GM12873 (cell line): ENCODE results near the gene ZDHHC3.

ENCODE experiments used
- TF ChIP-seq, protein P1 (sequence below): IDR thresholded peaks from 2 replicates; pipeline ENCODE4 v1.5.1; 2012; ENCODE audit warnings: low read depth, mild to moderate bottlenecking, moderate library complexity, low read length, control low read depth; ENCODE audit not compliant: insufficient read depth; ENCODE audit errors: missing control alignments

ZDHHC3 gene

DNA sequence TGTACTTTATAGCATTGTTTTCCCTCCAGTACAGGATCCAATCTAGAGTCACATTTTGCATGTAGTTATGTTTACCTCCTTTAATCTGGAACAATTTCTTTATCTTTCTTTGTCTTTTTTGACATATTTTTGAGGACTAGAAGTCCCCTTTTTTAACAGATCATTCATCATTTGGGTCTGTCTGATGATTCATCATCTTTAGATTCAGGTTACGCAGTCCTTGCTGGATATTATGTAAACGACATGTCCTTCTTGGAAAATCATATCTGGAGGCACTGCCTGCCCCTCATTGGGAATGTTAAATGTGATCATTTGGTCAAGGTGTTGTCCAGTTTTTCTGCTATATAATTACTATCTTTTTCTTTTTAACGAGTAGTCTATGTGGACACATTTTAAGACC, 83.3 kb downstream of the ZDHHC3 start:
- TF ChIP-seq, protein P1, sequence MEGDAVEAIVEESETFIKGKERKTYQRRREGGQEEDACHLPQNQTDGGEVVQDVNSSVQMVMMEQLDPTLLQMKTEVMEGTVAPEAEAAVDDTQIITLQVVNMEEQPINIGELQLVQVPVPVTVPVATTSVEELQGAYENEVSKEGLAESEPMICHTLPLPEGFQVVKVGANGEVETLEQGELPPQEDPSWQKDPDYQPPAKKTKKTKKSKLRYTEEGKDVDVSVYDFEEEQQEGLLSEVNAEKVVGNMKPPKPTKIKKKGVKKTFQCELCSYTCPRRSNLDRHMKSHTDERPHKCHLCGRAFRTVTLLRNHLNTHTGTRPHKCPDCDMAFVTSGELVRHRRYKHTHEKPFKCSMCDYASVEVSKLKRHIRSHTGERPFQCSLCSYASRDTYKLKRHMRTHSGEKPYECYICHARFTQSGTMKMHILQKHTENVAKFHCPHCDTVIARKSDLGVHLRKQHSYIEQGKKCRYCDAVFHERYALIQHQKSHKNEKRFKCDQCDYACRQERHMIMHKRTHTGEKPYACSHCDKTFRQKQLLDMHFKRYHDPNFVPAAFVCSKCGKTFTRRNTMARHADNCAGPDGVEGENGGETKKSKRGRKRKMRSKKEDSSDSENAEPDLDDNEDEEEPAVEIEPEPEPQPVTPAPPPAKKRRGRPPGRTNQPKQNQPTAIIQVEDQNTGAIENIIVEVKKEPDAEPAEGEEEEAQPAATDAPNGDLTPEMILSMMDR: no peak

DNA sequence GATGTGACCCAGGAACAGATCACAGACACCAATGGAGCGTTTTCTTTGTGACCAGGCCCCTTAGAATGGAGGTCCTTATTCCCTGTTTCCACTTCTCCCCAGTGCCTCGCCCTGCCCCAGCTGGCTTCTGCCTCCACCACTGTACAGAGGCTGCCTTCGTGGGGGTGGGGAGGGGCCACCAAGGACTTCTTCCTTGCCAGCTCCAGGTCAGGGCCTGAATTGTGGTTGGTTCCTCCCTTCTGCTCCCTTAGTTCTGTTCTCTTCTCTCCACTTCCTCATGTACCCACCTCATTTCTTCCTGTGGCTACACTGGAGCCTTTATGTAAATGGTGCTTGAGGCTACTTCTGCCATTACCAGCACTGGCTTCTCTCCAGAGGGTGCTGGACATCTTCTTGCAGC, 85.1 kb downstream of the ZDHHC3 start:
- TF ChIP-seq, protein P1: no peak

DNA sequence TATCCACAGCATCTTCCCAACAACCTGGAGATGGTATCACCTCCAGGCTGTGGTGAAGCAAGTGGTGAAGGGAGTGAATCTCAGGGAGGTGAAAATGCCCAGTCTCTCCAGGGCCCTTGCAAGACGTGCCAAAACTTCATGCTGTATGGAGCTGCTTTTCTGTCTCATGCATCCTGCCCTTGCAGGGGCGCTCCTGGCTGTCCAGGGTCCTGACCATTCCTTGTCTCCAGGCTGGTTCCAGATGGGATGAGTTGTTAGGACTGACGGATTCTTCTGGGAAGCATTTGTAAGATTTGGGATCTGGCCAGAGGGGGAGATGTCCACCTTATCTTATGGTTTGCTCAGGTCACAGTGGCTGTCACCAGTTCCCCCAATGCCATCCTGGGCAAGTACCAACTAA, 85.7 kb downstream of the ZDHHC3 start:
- TF ChIP-seq, protein P1: no peak

DNA sequence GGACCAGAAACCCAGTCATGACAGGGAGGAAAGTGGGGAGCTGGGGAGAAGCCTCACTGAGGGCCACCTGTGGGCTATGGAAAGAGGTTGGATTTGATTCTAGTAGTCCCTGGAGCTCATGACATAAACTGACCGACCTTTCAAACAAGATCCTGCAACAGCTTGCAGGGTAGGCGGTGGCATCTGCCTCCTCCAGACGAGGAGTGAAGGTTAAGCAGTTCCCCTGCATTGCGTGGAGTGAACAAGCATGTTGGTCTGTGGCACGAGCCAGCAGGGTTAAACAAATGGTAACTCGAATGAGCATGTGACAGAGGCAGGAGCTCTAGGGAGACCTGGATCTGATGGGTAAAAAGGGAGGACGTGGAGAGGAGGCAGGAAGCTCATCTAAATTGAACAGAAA, 88.9 kb downstream of the ZDHHC3 start:
- TF ChIP-seq, protein P1: no peak

DNA sequence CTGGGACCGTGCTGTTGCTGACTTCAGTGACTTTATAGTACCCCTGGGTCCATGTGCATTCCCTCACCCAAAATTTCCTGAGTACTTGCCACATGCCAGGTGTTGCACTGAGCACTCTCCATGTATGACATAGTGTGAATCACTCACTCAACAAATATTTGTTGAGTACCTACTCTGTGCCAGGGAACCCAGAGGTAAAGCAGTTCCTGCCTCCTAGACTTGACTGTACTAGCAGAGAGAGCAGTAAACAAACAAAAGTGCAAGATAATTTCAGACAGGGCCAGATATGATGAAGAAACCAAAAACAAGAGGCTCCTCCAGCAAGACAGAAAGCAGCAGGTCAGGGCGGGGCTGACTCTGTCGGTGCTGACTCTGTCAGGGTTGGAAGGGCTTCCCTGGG, 89.4 kb downstream of the ZDHHC3 start:
- TF ChIP-seq, protein P1: no peak

DNA sequence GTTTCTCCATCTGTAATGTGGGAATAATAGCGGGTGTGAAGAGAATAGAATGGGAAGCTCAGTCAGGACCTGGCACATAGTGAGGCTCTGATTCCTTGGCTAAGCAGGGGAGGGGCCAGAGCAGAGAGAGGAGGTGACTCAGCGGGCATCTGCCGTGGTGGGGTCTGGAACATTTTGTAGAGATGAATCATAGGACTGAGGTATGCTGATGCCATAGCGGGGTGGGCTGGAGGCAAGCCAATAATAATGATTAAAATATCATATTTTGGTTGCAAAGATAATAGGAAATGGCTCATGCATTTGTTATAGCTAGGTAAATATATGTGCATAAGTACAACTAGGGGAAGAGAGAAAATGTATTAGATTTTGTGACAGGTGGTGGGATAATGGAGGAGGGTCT, 90.4 kb downstream of the ZDHHC3 start:
- TF ChIP-seq, protein P1: no peak

DNA sequence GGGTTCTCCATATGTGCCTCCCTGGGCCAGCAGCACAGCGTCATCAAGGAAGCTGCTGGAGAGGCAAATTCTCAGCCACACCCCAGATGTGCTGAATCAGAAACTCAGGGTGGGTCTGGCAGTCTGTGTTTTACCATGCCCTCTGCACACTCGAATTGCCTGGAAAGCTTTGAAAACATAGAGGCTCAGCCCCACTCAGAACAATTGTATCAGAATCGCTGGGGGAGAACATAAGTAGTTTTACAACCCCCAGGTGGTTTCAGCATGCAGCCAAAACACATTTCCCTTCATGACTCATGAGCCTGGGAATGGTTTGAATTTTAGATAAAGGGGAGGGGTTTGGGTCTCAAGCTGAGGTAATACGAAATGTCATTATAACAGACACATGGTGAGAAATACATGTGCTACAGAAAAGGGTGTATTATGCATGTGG, 92.0 kb downstream of the ZDHHC3 start:
- TF ChIP-seq, protein P1: no peak
